Measurements from ENCODE around the gene CHD5.

Gene CHD5

DNA sequence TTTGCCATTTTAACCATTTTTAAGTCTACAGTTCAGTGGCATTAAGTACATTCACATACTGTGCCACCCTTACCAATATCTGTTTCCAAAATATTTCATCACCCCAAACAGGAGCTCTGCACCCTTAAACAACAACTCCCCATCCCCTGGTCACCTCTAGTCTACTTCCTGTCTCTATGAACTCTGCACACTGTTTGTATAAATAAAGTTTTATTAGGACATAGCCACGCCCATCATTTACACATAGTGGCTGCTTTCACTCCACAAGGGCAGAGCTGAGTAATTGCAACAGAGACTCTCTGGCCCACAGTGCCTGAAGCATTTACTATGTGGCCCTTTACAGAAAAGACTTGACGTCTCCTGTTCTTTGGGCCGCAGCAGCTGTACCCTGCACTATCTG, 104.4 kb downstream of the CHD5 start:
- TF ChIP-seq EZH2phosphoT487 (IDR thresholded peaks at IDR 0.05; ENCODE audit: borderline replicate concordance) = no peak
- TF ChIP-seq, protein P1, sequence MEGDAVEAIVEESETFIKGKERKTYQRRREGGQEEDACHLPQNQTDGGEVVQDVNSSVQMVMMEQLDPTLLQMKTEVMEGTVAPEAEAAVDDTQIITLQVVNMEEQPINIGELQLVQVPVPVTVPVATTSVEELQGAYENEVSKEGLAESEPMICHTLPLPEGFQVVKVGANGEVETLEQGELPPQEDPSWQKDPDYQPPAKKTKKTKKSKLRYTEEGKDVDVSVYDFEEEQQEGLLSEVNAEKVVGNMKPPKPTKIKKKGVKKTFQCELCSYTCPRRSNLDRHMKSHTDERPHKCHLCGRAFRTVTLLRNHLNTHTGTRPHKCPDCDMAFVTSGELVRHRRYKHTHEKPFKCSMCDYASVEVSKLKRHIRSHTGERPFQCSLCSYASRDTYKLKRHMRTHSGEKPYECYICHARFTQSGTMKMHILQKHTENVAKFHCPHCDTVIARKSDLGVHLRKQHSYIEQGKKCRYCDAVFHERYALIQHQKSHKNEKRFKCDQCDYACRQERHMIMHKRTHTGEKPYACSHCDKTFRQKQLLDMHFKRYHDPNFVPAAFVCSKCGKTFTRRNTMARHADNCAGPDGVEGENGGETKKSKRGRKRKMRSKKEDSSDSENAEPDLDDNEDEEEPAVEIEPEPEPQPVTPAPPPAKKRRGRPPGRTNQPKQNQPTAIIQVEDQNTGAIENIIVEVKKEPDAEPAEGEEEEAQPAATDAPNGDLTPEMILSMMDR (conservative IDR thresholded peaks at IDR 0.05; ENCODE audit: low read length) = no peak
- Histone ChIP-seq H2AFZ (ENCODE audit: low read length) (no peak overlapping the region), H3K9ac (ENCODE audit: low read depth, low read length, poor library complexity, severe bottlenecking) (no peak overlapping the region), H3K9me2 (replicated peaks; ENCODE audit: low read depth, low read length) (no peaks in the 10 kb centered on the region), H3F3A (ENCODE audit: low read depth) (no peaks in the 10 kb centered on the region), H3K9me3 (ENCODE audit: insufficient read depth, low read depth, low read length) (no peaks in the 10 kb centered on the region), H3K36me3 (ENCODE audit: insufficient read depth, low read length) (peaks cover 94% of the 10 kb centered on the region; the same call in 1 of the 2 replicates), H4K20me1 (ENCODE audit: insufficient read depth, low read length, poor library complexity, severe bottlenecking) (peaks cover 26% of the 10 kb centered on the region), H3K27me3 (ENCODE audit: insufficient read depth, low read length, poor library complexity, severe bottlenecking) (no peaks in the 10 kb centered on the region), H3K79me2 (ENCODE audit: insufficient read depth, low read length) (no peaks in the 10 kb centered on the region; the same call in 1 of the 2 replicates), H3K4me1 (ENCODE audit: insufficient read depth, low read length, poor library complexity, severe bottlenecking) (no peaks in the 10 kb centered on the region), H3K4me3 (ENCODE audit: low read length, poor library complexity, severe bottlenecking) (no peak overlapping the region), H3K4me2 (ENCODE audit: low read depth, low read length, poor library complexity, severe bottlenecking) (no peak overlapping the region)

DNA sequence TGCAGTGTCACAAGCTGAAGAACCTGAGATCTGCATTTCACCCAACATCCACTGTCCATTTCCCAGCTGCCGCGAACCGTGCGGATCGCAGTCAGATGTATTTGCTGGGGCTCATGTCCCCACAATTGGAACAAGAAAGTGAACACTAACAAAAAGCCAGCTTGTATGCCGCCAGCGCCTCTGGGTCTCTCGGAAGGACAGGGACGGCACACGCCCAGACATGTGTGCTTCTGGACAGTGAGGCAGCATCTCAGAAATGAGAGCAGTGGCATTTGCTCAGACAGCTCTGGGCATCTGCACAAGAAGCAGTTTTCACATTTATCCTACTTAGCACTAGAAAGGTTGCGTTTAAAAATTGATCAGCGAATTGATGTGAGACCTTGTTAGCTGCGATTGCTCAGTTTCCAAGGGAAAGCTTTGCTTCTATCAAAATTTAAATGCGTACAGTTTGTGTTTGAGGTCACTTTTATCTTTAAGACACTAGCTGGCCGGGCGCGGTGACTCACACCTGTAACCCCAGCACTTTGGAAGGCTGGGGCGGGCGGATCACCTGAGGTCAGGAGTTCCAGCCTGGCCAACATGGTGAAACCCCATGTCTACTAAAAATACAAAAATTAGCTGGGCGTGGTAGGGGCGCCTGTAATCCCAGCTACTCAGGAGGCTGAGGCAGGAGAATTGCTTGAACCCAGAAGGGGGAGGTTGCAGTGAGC, 105.8 kb downstream of the CHD5 start:
- Histone ChIP-seq H3K4me1 (ENCODE audit: insufficient read depth, low read length, poor library complexity, severe bottlenecking) (no peaks in the 10 kb centered on the region), H3K4me3 (ENCODE audit: low read length, poor library complexity, severe bottlenecking) (no peak overlapping the region), H3K79me2 (ENCODE audit: insufficient read depth, low read length) (no peaks in the 10 kb centered on the region; the same call in 1 of the 2 replicates), H3K4me2 (ENCODE audit: low read depth, low read length, poor library complexity, severe bottlenecking) (no peak overlapping the region), H3K9me3 (ENCODE audit: insufficient read depth, low read depth, low read length) (no peaks in the 10 kb centered on the region), H2AFZ (ENCODE audit: low read length) (no peak overlapping the region), H3K9ac (ENCODE audit: low read depth, low read length, poor library complexity, severe bottlenecking) (no peak overlapping the region), H3K27me3 (ENCODE audit: insufficient read depth, low read length, poor library complexity, severe bottlenecking) (no peaks in the 10 kb centered on the region), H4K20me1 (ENCODE audit: insufficient read depth, low read length, poor library complexity, severe bottlenecking) (peaks cover 16% of the 10 kb centered on the region), H3F3A (ENCODE audit: low read depth) (no peaks in the 10 kb centered on the region), H3K36me3 (ENCODE audit: insufficient read depth, low read length) (peaks cover 93% of the 10 kb centered on the region; the same call in 1 of the 2 replicates), H3K9me2 (replicated peaks; ENCODE audit: low read depth, low read length) (no peaks in the 10 kb centered on the region)
- TF ChIP-seq EZH2phosphoT487 (IDR thresholded peaks at IDR 0.05; ENCODE audit: borderline replicate concordance) = no peak
- TF ChIP-seq, protein P1 (conservative IDR thresholded peaks at IDR 0.05; ENCODE audit: low read length) = no peak

DNA sequence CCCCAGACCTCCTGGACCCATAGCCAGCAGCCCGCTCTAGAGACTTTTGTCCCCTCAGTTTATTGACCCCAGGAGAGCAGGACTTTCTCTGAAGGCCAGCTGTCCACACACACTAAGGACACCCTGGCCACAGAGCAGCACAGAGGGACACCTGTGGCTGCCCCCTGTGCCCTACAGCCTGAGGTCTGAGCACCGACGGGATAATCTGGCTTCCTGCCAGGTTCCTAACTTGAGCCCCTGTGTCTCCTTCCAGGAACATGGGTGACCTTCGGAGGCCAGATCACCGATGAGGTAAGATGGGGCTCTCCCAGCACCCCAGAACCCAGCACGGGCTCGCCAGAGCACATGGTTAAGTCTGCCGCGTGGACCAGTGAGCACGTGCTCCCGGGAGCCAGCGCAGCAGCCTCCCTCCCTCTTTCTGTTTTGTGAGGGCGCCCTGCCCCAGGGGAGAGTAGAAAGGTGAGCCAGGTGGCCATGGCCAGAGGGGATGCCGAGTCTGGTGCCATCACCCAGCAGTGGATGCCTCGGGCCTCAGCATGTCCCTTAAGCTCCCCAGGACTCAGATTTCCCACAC, 106.6 kb downstream of the CHD5 start:
- Histone ChIP-seq H2AFZ (ENCODE audit: low read length) (no peak overlapping the region), H3K4me2 (ENCODE audit: low read depth, low read length, poor library complexity, severe bottlenecking) (no peak overlapping the region), H3K4me1 (ENCODE audit: insufficient read depth, low read length, poor library complexity, severe bottlenecking) (no peaks in the 10 kb centered on the region), H3K36me3 (ENCODE audit: insufficient read depth, low read length) (peaks cover 90% of the 10 kb centered on the region; the same call in 1 of the 2 replicates), H3K9me2 (replicated peaks; ENCODE audit: low read depth, low read length) (no peaks in the 10 kb centered on the region), H3K79me2 (ENCODE audit: insufficient read depth, low read length) (no peaks in the 10 kb centered on the region; the same call in 1 of the 2 replicates), H3K4me3 (ENCODE audit: low read length, poor library complexity, severe bottlenecking) (no peak overlapping the region), H3K9me3 (ENCODE audit: insufficient read depth, low read depth, low read length) (no peaks in the 10 kb centered on the region), H3K9ac (ENCODE audit: low read depth, low read length, poor library complexity, severe bottlenecking) (no peak overlapping the region), H3K27me3 (ENCODE audit: insufficient read depth, low read length, poor library complexity, severe bottlenecking) (no peaks in the 10 kb centered on the region), H4K20me1 (ENCODE audit: insufficient read depth, low read length, poor library complexity, severe bottlenecking) (peaks cover 16% of the 10 kb centered on the region), H3F3A (ENCODE audit: low read depth) (no peaks in the 10 kb centered on the region)
- TF ChIP-seq, protein P1 (conservative IDR thresholded peaks at IDR 0.05; ENCODE audit: low read length) = no peak
- no peak for TF ChIP-seq EZH2phosphoT487 (IDR thresholded peaks at IDR 0.05; ENCODE audit: borderline replicate concordance)

Data from Loucy (cell line).